IMR-90 (cell line): Measurements from ENCODE around the gene KRT37.

ENCODE experiments used
- CTCF ChIP-seq: conservative IDR thresholded peaks from 2 replicates; pipeline ENCODE4 v1.5.1; 2012; ENCODE audit warnings: mild to moderate bottlenecking, low read depth, low read length, improper control_type of control experiment
- RFX5 ChIP-seq: IDR thresholded peaks from 2 replicates; pipeline ENCODE4 v1.8.0; 2012; ENCODE audit warnings: low read depth, mild to moderate bottlenecking, low read length, moderate library complexity

GRCh38 chr17:41452281-41452680 is 27.9 kb upstream of the KRT37 start:
- TF ChIP-seq RFX5 (no peak), CTCF (no peak)
